IPS-NIHi7 (cell line): Measurements from ENCODE around the gene NOP9.

Experiments
- DNase-seq: peaks from one replicate; pipeline ENCODE4 v3.0.0; 2012; ENCODE audit warnings: mixed read lengths; ENCODE audit errors: extremely low spot score

NOP9 gene

DNA sequence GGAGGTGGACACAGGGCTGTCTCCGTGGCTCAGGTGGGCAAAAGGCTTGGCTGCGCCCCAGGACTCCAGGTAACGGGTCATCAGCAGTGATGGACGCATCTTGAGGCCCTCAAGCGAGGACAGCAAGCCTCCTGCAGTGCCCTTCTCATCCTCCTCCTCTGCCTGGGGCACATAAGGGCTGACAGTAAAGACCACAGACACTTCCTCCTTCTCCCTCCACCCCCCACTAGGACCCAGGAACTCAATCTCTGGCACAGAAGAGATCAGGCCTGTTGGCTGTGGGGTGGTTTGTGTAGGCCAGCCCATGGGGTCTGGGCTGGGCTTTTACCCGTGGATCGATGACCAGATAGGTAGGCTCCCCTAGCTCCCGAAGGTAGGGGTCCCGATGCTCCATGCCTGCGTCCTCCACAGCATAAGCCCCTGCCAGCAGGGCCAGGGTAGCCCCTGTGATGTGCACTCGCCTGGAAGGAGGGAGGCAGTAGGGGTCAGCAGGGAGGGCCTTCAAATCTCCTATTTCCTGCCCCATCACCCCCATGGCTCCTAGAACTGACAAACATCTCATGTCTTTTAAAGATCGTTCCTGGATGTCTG is 29.5 kb downstream of the NOP9 start:
- no peak for DNase-seq

DNA sequence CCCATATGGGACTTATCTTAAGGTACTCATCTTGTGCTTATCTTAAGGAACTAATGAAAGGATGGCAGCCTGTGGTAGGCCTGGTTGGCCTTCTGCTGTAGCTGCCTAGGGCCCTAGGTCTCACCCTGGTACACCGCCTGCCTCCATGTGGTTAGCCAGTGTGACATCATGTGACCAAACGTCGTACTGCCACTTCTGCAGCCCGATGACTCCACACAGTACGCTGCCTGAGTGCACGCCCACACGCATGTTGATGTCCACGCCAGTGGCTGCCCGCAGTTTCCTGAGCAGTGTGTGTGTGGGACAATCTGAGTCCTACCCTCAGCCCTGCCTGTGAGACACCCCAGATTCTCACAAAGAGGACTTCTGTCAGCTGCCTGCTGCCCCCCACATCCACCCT is 30.1 kb downstream of the NOP9 start:
- no peak for DNase-seq

DNA sequence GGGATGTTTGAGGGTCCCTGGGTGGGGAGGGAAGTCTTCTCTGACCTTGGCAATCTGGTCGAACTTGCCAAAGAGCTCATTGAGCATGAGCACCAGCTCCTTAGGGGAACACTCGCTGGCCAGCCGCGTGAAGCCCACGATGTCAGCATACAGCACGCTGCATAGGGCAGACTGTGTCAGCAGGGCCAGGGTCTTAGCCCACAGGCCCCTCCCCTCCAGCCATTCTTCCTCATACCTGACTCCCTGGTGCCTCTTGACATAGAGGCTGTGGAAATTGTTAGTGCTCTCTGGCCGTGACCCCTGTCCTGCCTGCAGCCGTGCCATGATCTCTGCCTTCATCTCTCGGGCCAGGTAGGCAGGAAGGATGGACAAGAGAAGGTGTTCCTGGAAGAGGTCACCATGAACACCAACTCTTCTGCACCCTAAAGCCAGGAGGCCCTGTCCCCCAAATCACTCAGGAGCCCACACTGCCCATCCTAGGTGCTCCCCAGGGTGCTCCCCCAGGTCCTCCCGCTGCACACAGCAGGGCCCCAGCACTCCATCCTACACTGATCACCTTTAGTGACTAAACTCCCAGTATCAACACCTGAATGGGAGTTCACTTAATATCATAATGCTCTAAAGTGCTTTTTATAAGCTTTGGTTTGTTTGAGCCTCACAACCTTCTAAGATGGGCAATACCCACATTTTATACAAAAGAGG is 31.5 kb downstream of the NOP9 start:
- no peak for DNase-seq

DNA sequence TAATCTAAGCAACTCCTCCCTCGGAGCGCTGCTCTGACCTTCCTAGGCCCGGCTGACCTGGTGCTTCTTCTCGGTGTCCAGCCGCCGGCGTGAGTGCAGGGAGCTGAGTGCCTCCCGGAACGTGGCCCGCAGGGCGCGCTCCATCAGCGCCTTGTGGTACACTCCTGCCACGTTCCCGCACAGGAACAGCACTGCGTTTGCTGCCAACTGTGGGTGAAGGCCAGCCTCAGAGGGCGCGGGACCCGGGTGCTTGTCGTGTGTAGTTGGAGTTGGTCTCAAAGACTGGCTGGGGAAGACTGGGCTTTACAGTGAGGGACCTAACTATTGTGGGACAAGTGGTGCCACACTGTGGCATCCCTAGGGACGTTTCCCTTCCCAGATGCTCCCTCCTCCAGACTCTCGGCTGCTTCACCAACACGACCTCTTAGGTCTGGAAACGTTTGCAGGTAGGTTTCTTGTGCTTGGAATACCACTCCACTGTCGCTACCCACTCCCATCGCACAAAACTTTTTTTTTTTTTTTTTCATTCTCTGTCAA is 32.1 kb downstream of the NOP9 start:
- DNase-seq = no peak

DNA sequence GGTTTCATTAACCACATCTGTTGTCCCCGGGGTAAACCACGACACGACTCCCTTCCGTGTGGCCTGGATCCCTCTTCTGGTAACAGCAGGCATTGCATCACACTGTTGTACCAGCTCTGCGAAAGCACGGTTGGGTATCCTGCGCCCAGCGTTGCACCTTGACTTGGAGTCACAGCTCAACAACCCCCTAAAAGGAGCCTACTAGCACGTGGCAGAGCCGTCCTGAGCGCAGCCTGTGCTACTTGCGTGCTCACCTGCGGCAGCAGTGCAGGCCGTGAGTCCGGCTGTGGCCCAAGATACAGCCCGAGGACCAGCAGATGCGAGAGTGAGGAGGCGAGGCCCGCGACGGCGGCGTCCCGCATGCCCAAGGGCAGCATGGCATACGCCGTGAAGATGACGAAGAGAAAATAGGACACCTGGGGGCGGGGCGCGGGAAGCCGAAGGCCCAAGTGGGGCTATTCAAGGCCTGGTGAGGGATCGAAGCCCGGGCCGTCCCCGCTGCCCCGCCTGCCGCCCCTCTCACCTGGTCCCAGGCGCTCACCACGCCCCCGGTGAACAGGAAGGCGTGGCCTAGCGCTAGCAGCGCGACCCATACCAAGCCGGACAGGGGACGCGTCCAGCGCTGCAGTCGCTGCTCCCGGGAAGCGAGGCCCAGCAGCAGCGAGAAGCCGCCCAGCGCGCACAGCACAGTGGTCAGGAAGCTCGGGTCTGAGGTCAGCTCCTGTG is 32.8 kb downstream of the NOP9 start:
- peak; percentile 85 for DNase-seq

DNA sequence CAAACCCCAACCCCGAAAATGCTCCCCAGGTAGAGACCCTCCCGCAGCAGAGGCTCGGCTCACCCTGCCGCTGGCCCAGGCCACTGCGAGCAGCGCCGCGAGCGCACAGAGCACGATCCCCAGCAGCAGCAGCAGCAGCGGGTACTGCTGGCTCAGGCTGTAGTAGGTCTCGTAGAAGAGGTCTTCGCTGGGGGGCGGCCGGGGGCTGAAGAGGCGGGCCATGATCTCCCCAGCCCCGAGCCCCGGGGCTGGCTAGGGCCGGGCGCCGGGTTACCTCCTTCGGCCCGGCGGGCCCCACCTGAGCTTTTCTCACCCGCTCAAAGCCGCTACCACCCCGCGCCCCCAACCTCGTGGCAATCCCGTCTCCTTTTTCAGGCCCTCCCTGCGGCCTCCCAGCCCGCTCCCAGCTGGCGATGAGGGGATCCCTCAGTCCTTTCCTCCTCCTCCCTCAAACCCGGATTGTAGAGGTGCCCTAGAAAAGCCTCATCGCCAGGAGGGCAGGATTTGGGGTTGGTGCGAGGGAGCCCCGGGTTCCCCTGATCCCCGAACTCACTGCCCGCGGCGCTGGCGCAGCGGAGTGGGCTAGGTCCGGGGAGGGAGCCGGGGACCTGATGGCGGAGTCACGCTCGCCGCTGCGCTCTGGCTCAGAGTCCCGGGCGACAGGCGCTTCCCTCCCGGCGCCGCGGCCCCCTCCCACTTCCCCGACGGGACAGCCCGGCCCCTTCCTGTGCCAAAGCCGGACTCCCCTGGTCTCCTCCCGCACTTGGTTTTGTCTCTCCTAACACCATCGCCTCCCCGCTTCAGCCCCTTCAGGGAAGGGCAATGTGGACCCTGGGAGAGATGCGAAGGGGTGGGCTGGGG is 35.0 kb downstream of the NOP9 start, which contains the start of gene ADCY4:
ADCY4 (minus strand) TSS at position 641 of the 861 bp plus-strand sequence; CDS start at position 222, 419 bp downstream.
- DNase-seq = peak; percentile 53

DNA sequence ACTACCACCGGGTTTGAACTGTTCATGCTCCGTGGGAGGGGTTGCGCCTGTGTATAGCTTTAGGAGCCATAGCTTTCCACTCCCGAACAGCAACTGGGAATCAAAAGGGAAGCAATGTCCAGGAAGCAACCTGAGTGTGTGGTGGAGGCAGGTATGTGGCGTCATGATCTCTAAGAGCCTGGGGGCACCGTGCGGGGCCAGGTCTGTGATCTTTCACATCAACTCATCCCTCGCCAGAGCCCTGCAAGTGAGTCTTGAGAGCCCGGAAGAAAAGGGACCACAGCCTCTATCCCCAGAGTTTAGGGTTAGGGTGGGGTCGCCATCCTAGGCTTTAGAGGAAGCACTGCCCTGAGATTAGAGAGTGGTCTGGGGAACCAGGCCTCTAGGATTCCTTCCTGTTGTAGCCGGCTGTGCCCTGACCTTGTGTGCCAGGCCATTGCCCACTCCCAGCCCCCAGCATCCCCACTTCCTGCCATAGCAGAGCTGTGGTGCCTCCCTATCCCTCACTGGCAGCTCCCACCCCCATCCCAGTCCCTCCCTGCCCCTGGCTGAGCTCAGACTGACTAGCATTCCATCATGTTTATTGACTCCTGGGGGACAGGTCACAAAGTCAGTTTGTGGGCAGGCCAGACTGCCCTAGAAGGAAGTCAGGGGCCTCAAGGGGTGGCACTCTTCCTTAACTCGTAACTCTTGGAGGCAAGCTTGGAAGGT is 36.0 kb downstream of the NOP9 start:
- DNase-seq = no peak

DNA sequence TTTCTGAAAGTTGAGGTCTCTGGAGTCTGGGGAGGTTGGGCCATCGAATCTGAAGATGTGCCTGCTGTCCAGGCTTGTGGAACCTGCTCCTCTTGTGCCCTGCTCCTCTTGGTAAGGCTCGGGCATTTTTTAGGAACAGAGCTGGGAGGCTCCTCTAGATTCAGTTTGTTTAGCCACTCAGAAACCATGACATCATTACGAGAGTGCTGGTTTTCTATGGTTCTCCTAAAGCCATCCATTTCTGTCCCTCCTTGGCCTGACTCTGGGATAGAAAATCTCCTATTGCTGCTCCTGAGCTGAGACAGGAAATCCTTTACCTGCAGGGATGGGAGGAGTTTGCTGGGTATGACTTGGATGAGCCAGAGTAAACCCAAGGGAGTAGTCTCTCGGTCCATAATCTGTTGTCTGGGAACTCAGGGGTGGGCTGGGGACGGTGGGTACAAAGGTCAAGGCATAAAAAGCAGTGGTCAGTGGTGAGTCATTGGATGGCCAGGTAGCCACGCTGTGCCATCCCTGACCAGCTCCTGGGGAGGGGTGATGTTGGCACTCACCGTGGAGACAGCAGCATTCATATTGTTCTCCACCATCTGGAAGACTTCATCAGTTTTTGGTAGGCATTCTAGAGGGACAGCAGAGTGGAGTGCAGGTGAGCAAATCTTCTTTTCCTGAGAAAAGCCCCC is 37.6 kb downstream of the NOP9 start:
- DNase-seq = no peak

DNA sequence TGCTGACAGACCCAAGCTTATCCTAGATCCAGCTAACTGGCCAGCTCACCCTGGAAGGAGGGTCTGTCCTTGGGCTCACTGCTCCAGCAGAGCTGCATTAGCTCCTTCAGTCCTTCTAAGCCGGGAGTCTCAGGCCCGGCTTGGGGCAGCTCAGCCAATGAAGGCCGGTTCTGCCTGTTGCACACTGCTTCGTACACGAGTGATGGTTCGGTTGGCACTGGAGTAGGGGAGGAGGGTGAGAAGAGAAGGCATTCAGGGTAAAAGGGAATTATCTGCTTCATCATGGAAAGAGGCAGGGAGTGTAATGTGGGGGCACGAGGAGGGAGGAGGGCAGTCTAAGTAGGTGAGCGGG is 38.1 kb downstream of the NOP9 start:
- no peak for DNase-seq

DNA sequence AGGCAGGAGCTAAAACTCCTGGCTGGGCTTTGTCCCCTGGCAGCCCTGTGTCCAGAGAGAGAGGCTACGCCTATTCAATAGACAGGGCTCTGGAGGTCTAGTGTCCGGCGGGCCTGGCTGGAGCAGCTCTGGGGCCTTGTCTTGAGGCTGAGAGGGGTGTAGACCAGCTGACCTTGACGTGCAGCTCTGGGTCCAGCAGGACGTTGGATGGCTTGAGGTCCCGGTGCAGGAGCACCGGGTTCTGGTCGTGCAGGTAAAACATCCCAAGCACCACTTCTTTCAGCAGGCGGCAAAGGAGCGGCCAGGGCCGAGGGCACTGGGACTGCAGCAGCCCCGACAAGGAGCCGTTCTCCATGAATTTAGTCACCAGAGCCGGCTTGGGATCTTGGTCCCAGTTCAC is 39.2 kb downstream of the NOP9 start:
- no peak for DNase-seq

DNA sequence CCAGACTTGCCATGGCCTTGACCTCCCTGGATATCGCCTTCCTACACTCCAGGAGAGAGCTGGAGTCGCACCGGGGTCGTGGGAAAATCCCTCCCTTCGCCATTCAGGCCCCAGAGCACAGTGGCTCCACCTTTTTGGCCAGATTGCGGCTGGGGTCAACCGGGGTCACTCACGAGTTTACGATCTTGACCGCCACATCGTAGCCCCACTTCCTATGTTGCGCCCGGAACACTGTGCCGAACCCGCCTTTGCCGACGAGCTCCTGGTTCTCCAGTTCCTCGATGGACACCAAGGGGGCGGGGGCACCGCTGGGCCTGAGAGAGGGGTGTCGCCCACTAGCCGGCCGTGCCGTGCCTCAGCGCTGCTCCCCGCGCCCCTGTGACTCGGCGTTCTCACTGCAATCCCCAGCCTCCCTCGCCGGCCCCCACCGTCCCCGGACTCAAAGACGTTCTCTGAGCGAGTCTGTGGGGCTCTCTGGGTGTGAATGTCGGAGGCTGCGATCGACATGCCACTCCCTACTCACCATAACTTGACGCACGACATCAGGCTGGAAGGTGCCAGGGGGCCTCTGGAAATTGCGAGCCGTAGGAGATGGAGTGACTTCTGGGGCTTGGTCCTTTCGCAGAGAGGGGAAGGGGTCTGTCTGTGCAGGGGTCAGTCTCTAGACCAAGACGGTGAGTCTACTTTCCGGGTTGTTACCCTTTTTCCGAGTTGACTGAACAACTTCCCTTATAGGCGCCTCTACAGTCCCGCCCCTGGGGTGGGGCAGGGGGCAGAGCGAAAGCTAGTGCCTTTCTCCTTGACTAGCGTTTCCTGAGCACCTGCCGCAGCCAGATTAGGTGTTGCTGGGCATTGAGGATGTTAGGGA is 39.9 kb downstream of the NOP9 start, which contains the start of gene RIPK3:
RIPK3 (minus strand) TSS at position 708 of the 868 bp plus-strand sequence; CDS start at position 543, 165 bp downstream.
- DNase-seq = peak; percentile 60

DNA sequence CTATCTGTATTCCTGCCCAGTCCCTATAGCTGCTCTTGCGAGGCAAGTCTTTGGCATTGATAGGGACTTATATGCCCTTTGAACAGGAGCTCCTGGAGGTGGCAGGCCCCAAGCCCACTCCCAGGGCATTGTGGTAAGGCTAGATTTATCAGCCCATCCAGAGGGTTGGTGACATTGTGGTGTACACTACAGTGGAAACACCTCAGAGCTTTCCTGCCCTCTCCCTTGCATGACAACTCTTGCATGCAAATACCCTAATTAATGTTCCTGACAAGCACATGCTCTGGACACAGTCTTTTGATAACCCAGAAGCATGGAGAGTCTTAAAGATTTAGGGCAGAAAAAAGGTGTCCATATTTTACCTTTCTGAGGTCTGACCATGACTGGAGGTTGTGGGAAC is 41.0 kb downstream of the NOP9 start:
- no peak for DNase-seq

DNA sequence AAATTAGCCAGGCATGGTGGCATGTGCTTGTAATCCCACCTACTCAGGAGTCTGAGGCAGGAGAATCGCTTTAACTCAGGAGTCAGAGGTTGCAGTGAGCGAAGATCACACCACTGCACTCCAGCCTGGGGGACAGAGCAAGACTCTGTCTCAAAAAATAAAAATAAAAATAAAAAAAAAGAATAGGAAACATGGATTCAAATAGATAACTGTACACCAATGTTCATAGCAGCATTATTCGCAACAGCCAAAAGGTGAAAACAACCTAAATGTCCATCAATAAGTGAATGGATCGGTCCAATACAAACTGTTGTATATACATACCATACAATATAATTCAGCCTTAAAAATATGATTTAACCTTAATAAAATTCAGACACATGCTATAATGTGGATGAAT is 43.2 kb downstream of the NOP9 start:
- no peak for DNase-seq

DNA sequence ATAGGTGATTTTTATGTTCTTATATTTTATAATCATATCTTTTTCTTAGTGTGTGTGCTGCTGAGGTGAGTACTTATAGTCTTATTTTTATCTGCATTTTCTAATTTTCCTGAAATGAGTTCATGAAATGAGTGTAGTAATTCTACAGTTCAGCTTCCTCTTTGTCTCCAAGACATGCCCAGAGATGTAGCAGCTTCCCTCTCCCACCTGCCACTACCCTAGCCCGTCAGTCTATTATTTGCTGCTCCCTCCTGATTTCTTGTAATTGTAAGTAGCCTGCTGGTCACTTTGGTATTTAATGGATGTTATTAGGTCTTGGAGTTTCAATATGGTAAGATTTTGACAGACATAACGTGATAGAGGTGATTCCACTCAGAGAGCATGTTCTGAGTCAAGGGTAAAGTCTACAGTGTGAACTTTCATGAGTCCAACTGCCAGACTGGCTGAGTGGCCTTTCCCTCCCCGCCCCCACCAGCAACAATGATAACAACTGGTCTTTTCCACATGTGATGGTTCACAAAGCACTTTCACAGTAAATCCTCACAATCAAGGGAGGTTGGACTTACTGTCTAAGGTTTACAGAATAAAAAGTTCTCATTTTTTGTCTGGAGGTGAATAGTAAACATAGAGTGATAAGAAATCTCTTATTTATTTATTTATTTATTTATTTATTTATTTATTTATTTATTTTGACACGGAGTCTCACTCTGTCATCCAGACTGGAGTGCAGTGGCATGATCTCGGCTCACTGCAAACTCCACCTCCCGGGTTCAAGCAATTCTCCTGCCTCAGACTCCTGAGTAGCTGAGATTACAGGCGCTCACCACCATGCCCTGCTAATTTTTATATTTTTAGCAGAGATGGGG is 44.4 kb downstream of the NOP9 start:
- DNase-seq = no peak

DNA sequence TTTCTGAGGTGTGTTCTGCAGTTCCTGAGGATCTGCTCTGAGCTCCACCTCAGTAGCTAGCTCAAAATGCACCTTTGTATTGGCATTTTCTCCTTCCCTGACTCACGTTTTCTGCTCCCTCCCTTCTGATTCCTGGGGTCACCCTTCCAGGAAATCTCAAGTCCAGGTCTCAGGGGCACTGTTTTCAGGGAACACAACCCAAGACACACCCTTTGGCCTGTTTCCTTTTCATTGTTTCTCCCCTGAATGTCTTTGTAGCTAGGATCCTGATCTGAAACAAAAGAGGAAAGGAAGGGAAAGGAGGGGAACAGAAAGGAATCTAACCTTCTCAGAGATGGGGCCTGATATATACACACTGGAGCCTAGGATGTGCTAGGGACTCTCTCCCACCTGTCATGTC is 47.5 kb downstream of the NOP9 start:
- DNase-seq = no peak

DNA sequence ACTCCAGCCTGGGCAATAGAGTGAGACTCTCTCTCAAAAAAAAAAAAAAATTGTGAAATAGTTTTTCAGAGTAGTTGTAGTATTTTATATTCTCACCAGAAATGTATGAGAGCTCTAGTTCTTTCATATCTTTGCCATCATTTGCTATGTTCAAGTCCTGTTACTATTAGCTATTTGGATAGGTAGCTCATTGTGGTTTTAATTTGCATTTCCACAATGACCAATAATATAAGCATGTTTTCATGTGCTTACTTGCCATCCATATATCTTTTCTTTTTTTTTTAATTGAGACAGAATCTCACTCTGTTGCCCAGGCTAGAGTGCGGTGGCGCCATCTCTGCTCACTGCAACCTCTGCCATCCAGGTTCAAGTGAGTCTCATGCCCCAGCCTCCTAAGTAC is 48.5 kb downstream of the NOP9 start:
- DNase-seq = no peak

DNA sequence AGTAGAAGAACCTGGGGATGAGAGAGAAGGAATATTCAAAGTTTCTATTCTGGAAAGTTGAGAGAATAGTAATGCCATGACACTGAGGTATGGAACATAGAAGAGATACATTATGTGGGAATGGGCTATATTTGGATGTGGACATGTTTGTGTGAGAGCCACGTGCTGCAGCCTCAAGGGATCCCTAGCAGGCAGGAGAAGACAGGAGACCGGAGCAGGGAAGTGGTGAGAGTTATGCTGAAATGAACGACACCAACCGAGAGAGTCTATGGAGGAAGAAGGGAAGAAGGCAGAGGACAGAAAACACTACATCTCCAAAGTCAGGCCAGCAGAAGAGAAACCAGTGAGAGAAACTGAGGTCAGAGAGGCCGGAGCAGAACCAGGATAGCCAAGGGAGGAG is 50.1 kb downstream of the NOP9 start:
- DNase-seq = no peak

DNA sequence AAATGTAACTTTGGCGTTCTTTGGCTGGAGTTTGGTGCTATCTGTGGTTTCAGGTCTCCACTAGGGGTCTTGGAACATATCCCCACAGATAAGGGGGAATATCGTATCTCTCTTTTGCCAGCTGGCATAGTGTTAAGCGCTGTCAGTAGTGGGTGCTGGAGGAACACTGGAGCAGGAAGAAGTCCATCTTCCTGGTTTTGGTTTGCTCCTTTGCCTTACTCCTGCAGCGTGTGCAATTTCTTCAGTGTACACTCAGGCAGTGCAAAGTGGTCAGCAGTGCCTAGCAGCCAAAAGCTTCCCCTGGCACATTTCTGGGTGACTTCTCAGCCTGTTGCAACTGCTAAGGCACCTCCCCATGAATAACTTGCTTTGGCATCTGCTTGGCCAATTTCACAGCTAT is 51.9 kb downstream of the NOP9 start:
- no peak for DNase-seq
